Measurements from ENCODE around the gene APOBEC3G.

DNA sequence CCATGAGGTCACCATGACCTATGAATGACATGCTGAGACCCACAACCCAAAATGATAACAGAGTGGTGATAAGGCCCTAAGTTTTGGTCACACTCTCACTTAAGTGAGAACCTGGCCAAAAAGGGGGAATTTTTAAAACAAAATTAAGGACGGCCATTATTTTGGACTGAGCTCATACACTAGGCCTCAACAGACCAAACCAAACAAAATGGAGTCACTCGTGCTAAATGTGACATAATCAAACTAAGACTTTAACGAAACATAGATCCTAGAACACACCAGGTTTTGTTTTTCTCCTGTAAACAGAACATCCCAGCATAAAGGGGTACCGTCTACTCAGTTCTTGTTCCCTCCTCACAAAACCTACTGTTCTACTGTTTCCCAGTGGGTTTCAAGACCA is 31.4 kb downstream of the APOBEC3G start:
- no peak for TF ChIP-seq ZBTB20 (CRISPR knock-in tag; IDR thresholded peaks at IDR 0.05; ENCODE audit: borderline replicate concordance, low read depth)
- no peak for TF ChIP-seq FOSL1 (CRISPR knock-in tag; IDR thresholded peaks at IDR 0.05; ENCODE audit: borderline replicate concordance)
- no peak for TF ChIP-seq SATB2 (CRISPR knock-in tag; IDR thresholded peaks at IDR 0.05)

Measured in HepG2 (cell line).